ENCODE data around the gene SLC47A2. TPM values are rescaled to one million over a fixed set of nuclear protein-coding genes. Genes with fewer than 3 reads are reported as not detected.

The SLC47A2 gene
- total and polyA plus RNA-seq, 2 donors, result 0.46 TPM; not detected in 1

GRCh38 chr17:19631905-19632304 is 84.5 kb downstream of the SLC47A2 start:
- 98% methylated on average over 2 of the region's 2 CpGs for WGBS
- H3K27ac ChIP-seq (ENCODE audit: low read depth in 1 of 2, low read length in 1 of 2), result no peak overlapping the region

GRCh38 chr17:19630661-19631060 is 85.7 kb downstream of the SLC47A2 start:
- 94% methylated on average over 1 of the region's 1 CpG for WGBS
- no peak overlapping the region for H3K4me3 ChIP-seq (ENCODE audit: low read length in 2 of 2)
- DNase-seq (ENCODE audit: low read depth in 6 of 9, low spot score in 9 of 9), result no peak
- peaks cover 0 to 2% of the 10 kb centered on the region in 2 donors for H3K27me3 ChIP-seq (ENCODE audit: control insufficient read depth in 2 of 2, insufficient read depth in 1 of 2, low read length in 1 of 2)
- no peaks in the 10 kb centered on the region for H3K4me1 ChIP-seq (ENCODE audit: control insufficient read depth in 2 of 2, insufficient read depth in 2 of 2, low read length in 2 of 2)
- no peak overlapping the region for H3K27ac ChIP-seq (ENCODE audit: low read depth in 1 of 2, low read length in 1 of 2)
- no peaks in the 10 kb centered on the region for H3K36me3 ChIP-seq (ENCODE audit: control insufficient read depth in 2 of 2, insufficient read depth in 2 of 2, low read length in 1 of 2)
- no peaks in the 10 kb centered on the region for H3K9me3 ChIP-seq (ENCODE audit: control insufficient read depth in 2 of 2, insufficient read depth in 1 of 2, low read length in 1 of 2)

More at GRCh38 chr17:19631905-19632304, 84.5 kb downstream of the SLC47A2 start:
- no peak overlapping the region for H3K4me3 ChIP-seq (ENCODE audit: low read length in 2 of 2)
- no peaks in the 10 kb centered on the region for H3K9me3 ChIP-seq (ENCODE audit: control insufficient read depth in 2 of 2, insufficient read depth in 1 of 2, low read length in 1 of 2)
- no peaks in the 10 kb centered on the region for H3K4me1 ChIP-seq (ENCODE audit: control insufficient read depth in 2 of 2, insufficient read depth in 2 of 2, low read length in 2 of 2)
- DNase-seq (ENCODE audit: low read depth in 6 of 9, low spot score in 9 of 9), result no peak
- H3K27me3 ChIP-seq (ENCODE audit: control insufficient read depth in 2 of 2, insufficient read depth in 1 of 2, low read length in 1 of 2), result peaks cover 0 to 2% of the 10 kb centered on the region in 2 donors
- no peaks in the 10 kb centered on the region for H3K36me3 ChIP-seq (ENCODE audit: control insufficient read depth in 2 of 2, insufficient read depth in 2 of 2, low read length in 1 of 2)

GRCh38 chr17:19630035-19630434 is 86.3 kb downstream of the SLC47A2 start:
- WGBS, result 89% methylated on average over 4 of the region's 4 CpGs
- no peaks in the 10 kb centered on the region for H3K36me3 ChIP-seq (ENCODE audit: control insufficient read depth in 2 of 2, insufficient read depth in 2 of 2, low read length in 1 of 2)
- DNase-seq (ENCODE audit: low read depth in 6 of 9, low spot score in 9 of 9), result no peak
- no peaks in the 10 kb centered on the region for H3K9me3 ChIP-seq (ENCODE audit: control insufficient read depth in 2 of 2, insufficient read depth in 1 of 2, low read length in 1 of 2)
- H3K4me3 ChIP-seq (ENCODE audit: low read length in 2 of 2), result no peak overlapping the region
- H3K27ac ChIP-seq (ENCODE audit: low read depth in 1 of 2, low read length in 1 of 2), result no peak overlapping the region
- H3K4me1 ChIP-seq (ENCODE audit: control insufficient read depth in 2 of 2, insufficient read depth in 2 of 2, low read length in 2 of 2), result no peaks in the 10 kb centered on the region
- H3K27me3 ChIP-seq (ENCODE audit: control insufficient read depth in 2 of 2, insufficient read depth in 1 of 2, low read length in 1 of 2), result peaks cover 0 to 2% of the 10 kb centered on the region in 2 donors

- WGBS, result 91% methylated on average over 3 of the region's 3 CpGs
- DNase-seq (ENCODE audit: low read depth in 6 of 9, low spot score in 9 of 9), result no peak
- Histone ChIP-seq H3K27ac (ENCODE audit: low read depth in 1 of 2, low read length in 1 of 2) (no peak overlapping the region), H3K9me3 (ENCODE audit: control insufficient read depth in 2 of 2, insufficient read depth in 1 of 2, low read length in 1 of 2) (no peaks in the 10 kb centered on the region), H3K36me3 (ENCODE audit: control insufficient read depth in 2 of 2, insufficient read depth in 2 of 2, low read length in 1 of 2) (no peaks in the 10 kb centered on the region), H3K4me1 (ENCODE audit: control insufficient read depth in 2 of 2, insufficient read depth in 2 of 2, low read length in 2 of 2) (no peaks in the 10 kb centered on the region), H3K4me3 (ENCODE audit: low read length in 2 of 2) (no peak overlapping the region), H3K27me3 (ENCODE audit: control insufficient read depth in 2 of 2, insufficient read depth in 1 of 2, low read length in 1 of 2) (peaks cover 0 to 2% of the 10 kb centered on the region in 2 donors)
Measured at GRCh38 chr17:19629449-19629848, 86.9 kb downstream of the SLC47A2 start.

Other genes with a start within 250 kb of the SLC47A2 start
- 0.33 TPM for gene SLC47A1, start 182.7 kb downstream of the SLC47A2 start, total RNA-seq
- gene SLC47A1, start 182.7 kb downstream of the SLC47A2 start, polyA plus RNA-seq, result 1.4 TPM
- gene ALDH3A2, start 67.8 kb downstream of the SLC47A2 start, total RNA-seq, result 19.9 TPM
- gene ALDH3A2, start 67.8 kb downstream of the SLC47A2 start, polyA plus RNA-seq, result 50.9 TPM
- gene ALDH3A1, start 31.7 kb upstream of the SLC47A2 start, total RNA-seq, result 0.76 TPM
- 2.2 TPM for gene ALDH3A1, start 31.7 kb upstream of the SLC47A2 start, polyA plus RNA-seq
- 7.9 TPM for gene ULK2, start 151.4 kb upstream of the SLC47A2 start, total RNA-seq
- gene ULK2, start 151.4 kb upstream of the SLC47A2 start, polyA plus RNA-seq, result 7.2 TPM